ENCODE measurements around the gene EVL. TPM values are rescaled to one million over a fixed set of nuclear protein-coding genes. Genes with fewer than 3 reads are reported as not detected.
A peak's percentile ranks its signal among the peaks of the same experiment; 100 is the strongest.

Gene EVL
- total RNA-seq, 2 experiments from 2014 or later, result 660 to 678 TPM

DNA sequence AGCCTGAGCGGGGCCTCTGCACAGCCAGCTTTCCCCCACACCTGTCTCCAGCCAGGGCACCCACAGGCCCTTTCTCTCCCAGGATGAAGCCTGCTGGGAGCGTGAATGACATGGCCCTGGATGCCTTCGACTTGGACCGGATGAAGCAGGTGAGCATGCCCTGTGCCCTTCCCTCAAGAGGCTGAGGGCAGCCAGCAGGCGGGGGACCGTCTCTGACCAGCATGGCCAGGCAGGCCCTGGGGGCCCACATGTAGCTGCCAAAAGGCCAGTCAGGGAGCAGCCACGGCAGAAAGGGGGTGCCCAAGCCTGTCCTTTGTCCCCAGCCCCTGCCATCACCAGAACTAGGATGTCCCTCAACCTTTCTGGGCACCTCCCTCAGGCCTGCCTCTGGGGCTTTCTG, 75.9 kb downstream of the EVL start:
- Mint-ChIP-seq H3K27me3 (no peaks in the 10 kb centered on the region), H3K27ac (no peak overlapping the region), H3K9me3 (no peaks in the 10 kb centered on the region), H3K4me1 (ENCODE audit: low read depth) (no peaks in the 10 kb centered on the region), H3K4me3 (no peak overlapping the region), H3K36me3 (ENCODE audit: low read depth) (peaks cover 70% of the 10 kb centered on the region)
- Histone ChIP-seq H3K36me3 (ENCODE audit: insufficient read depth, low read length) (peaks cover 84% of the 10 kb centered on the region), H3K27ac (ENCODE audit: low read depth in 1 of 2, low read length in 2 of 2) (no peak overlapping the region), H3K27me3 (ENCODE audit: control insufficient read depth in 1 of 2, insufficient read depth in 2 of 2, low read length in 2 of 2) (no peaks in the 10 kb centered on the region), H3K9me3 (ENCODE audit: control insufficient read depth in 1 of 2, insufficient read depth in 1 of 2, low read length in 2 of 2) (no peaks in the 10 kb centered on the region), H3K4me1 (ENCODE audit: insufficient read depth, low read length) (peaks cover 25% of the 10 kb centered on the region), H3K4me3 (ENCODE audit: low read length) (no peak overlapping the region)
- ChIA-PET POLR2A (no interaction called here), CTCF (interaction anchor here (1.0 kb wide), 1 partner anchor 25 kb away, joined by 3 read pairs; no protein-coding TSS in a partner anchor)
- DNase-seq (no peak), ATAC-seq (ENCODE audit: poor library complexity) (no peak)
- TF ChIP-seq, protein P1, sequence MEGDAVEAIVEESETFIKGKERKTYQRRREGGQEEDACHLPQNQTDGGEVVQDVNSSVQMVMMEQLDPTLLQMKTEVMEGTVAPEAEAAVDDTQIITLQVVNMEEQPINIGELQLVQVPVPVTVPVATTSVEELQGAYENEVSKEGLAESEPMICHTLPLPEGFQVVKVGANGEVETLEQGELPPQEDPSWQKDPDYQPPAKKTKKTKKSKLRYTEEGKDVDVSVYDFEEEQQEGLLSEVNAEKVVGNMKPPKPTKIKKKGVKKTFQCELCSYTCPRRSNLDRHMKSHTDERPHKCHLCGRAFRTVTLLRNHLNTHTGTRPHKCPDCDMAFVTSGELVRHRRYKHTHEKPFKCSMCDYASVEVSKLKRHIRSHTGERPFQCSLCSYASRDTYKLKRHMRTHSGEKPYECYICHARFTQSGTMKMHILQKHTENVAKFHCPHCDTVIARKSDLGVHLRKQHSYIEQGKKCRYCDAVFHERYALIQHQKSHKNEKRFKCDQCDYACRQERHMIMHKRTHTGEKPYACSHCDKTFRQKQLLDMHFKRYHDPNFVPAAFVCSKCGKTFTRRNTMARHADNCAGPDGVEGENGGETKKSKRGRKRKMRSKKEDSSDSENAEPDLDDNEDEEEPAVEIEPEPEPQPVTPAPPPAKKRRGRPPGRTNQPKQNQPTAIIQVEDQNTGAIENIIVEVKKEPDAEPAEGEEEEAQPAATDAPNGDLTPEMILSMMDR (IDR thresholded peaks at IDR 0.05), result no peak
- intact Hi-C loops (cut with DNase I, micrococcal nuclease), result no loop called here

DNA sequence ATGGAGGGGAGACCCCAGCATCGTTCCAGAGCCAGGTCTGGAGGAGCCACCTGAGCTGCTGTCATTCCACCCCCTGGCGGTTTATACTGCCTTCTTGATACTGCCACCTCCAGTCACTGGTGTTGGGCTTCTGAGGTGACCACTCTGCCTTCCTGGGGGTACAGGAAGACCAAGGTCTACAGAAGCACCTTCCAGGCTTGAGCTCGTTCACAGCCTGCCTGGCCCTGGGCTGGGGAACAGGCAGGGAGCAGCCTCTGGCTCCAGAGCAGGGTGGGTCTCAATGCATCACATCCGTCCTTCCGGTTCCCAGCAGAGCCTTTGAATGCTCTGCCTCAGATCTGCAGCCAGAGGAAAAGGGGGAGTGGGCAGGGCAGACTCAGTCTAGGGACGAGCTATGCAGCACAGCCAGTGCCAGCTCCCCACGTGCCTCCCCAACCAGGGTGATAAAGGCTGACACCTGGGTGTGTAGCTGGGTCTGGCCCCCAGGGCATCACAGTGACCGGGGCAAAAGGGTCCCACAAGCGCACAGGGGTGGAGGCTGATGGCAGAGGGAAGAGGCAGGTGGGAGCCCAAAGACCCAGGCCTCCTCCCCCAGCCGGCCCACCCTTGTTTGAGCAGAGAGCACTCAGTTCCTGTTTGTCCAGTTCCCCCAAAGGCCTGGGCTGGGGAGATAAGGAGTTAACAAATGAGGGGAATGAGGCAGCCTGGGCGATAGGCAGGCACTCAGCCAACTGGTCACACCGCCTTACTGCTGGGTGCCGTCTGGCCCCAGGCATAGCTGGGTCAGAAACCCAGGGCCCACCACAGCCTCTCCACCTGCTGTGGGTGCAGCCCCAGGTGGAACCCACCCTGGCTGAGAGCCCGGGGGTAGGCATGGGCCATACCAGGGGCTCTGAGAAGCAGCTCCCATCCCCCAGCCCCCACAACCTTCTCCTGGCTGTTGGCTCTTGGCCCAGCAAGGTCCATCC, 77.1 kb downstream of the EVL start:
- no peaks in the 10 kb centered on the region for H3K27me3 ChIP-seq (ENCODE audit: control insufficient read depth in 1 of 2, insufficient read depth in 2 of 2, low read length in 2 of 2)
- no peak overlapping the region for H3K27ac Mint-ChIP-seq
- peak overlapping the region in 1 of 2 donors; percentile 1 for H3K27ac ChIP-seq (ENCODE audit: low read depth in 1 of 2, low read length in 2 of 2)
- no peak overlapping the region for H3K4me3 ChIP-seq (ENCODE audit: low read length)
- ATAC-seq (ENCODE audit: poor library complexity), result no peak
- DNase-seq, result no peak
- TF ChIP-seq, protein P1 (IDR thresholded peaks at IDR 0.05), result no peak
- intact Hi-C loops (cut with DNase I, micrococcal nuclease), result no loop called here
- ChIA-PET POLR2A (interaction anchor here (0.9 to 1.7 kb wide), 5 partner anchors 12 to 77 kb away, joined by 3 to 7 read pairs (median 4); partner anchors contain the start of gene EVL), CTCF (no interaction called here)
- H3K9me3 Mint-ChIP-seq, result no peaks in the 10 kb centered on the region
- no peaks in the 10 kb centered on the region for H3K27me3 Mint-ChIP-seq
- no peak overlapping the region for H3K4me3 Mint-ChIP-seq
- peaks cover 12% of the 10 kb centered on the region for H3K4me1 Mint-ChIP-seq (ENCODE audit: low read depth)
- peaks cover 72% of the 10 kb centered on the region for H3K36me3 ChIP-seq (ENCODE audit: insufficient read depth, low read length)
- peaks cover 38% of the 10 kb centered on the region for H3K4me1 ChIP-seq (ENCODE audit: insufficient read depth, low read length)
- H3K9me3 ChIP-seq (ENCODE audit: control insufficient read depth in 1 of 2, insufficient read depth in 1 of 2, low read length in 2 of 2), result peaks cover 0 to 5% of the 10 kb centered on the region in 2 experiments
- H3K36me3 Mint-ChIP-seq (ENCODE audit: low read depth), result peaks cover 58% of the 10 kb centered on the region

DNA sequence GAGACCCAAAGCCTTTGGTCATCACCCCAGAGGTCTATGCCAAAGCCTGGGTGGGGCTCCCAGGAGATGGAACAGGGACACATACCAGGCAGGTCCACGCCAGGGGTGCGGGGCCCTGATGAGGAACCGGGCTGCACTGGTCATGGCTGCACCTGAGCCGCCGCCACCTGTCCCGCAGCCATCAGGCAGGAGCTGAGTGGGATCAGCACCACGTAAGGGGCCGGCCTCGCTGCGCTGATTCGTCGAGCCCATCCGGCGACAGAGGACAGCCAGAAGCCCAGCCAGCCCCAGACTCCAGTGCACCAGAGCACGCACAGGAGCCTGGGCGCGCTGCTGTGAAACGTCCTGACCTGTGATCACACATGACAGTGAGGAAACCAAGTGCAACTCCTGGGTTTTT, 78.3 kb downstream of the EVL start:
- H3K36me3 Mint-ChIP-seq (ENCODE audit: low read depth), result peaks cover 46% of the 10 kb centered on the region
- no peak overlapping the region for H3K4me3 Mint-ChIP-seq
- peaks cover 0 to 5% of the 10 kb centered on the region in 2 experiments for H3K9me3 ChIP-seq (ENCODE audit: control insufficient read depth in 1 of 2, insufficient read depth in 1 of 2, low read length in 2 of 2)
- CTCF ChIA-PET, result no interaction called here
- no peaks in the 10 kb centered on the region for H3K27me3 ChIP-seq (ENCODE audit: control insufficient read depth in 1 of 2, insufficient read depth in 2 of 2, low read length in 2 of 2)
- peaks cover 46% of the 10 kb centered on the region for H3K4me1 ChIP-seq (ENCODE audit: insufficient read depth, low read length)
- no peak overlapping the region for H3K4me3 ChIP-seq (ENCODE audit: low read length)
- H3K27ac ChIP-seq (ENCODE audit: low read depth in 1 of 2, low read length in 2 of 2), result no peak overlapping the region
- intact Hi-C loops (cut with DNase I, micrococcal nuclease), result no loop called here
- no peak for ATAC-seq (ENCODE audit: poor library complexity)
- peaks cover 60% of the 10 kb centered on the region for H3K36me3 ChIP-seq (ENCODE audit: insufficient read depth, low read length)
- H3K4me1 Mint-ChIP-seq (ENCODE audit: low read depth), result peaks cover 23% of the 10 kb centered on the region
- TF ChIP-seq, protein P1 (IDR thresholded peaks at IDR 0.05), result no peak
- POLR2A ChIA-PET, result interaction anchor here (1.5 to 1.7 kb wide), 2 partner anchors 13 to 79 kb away, joined by 4 to 7 read pairs; partner anchors contain the start of gene EVL
- H3K27me3 Mint-ChIP-seq, result no peaks in the 10 kb centered on the region
- peak overlapping the region; percentile 27 for H3K27ac Mint-ChIP-seq
- DNase-seq, result no peak
- H3K9me3 Mint-ChIP-seq, result no peaks in the 10 kb centered on the region
